WTC11 (cell line): Measurements from ENCODE around the gene GLUD1. TPM values are rescaled to one million over a fixed set of nuclear protein-coding genes. Genes with fewer than 3 reads are reported as not detected.

Source experiments
- ATAC-seq: fragments of 200-7000 bp; cut with Tn5 transposase; 2 replicates; pipeline ENCODE4 v1.10.0; 2021; ENCODE audit warnings: mild to moderate bottlenecking, moderate library complexity
- CTCF ChIA-PET: fragments of 300-600 bp; sonication (Branson Sonifier 250); formaldehyde crosslinking; loops from one replicate; lab custom pipeline; 2021; ENCODE audit warnings: antibody characterized with exemption; lab: Charles Lee
- POLR2A ChIA-PET: fragments of 350-600 bp; sonication (Branson Sonifier 250); formaldehyde crosslinking; loops from one replicate; lab custom pipeline; 2021; ENCODE audit warnings: antibody characterized with exemption; lab: Charles Lee
- DNase-seq: peaks from one replicate; pipeline ENCODE4 v3.0.0; 2021; ENCODE audit warnings: low spot score
- H3K27ac Mint-ChIP-seq: 2 replicates; pipeline ENCODE4 v1.8.0; 2021; ENCODE audit warnings: mixed read lengths
- H3K27me3 Mint-ChIP-seq: 2 replicates; pipeline ENCODE4 v1.8.0; 2021; ENCODE audit warnings: low read depth, mild to moderate bottlenecking, moderate library complexity, mixed read lengths
- H3K36me3 Mint-ChIP-seq: 2 replicates; pipeline ENCODE4 v1.8.0; 2021; ENCODE audit warnings: mixed read lengths
- H3K4me1 Mint-ChIP-seq: 2 replicates; pipeline ENCODE4 v1.8.0; 2022; ENCODE audit warnings: mixed read lengths
- H3K4me3 Mint-ChIP-seq: 2 replicates; pipeline ENCODE4 v1.8.0; 2021; ENCODE audit warnings: mild to moderate bottlenecking, moderate library complexity, mixed read lengths
- H3K9me3 Mint-ChIP-seq: 2 replicates; pipeline ENCODE4 v1.8.0; 2021; ENCODE audit warnings: mixed read lengths
- AFF4 ChIP-seq: sonication (generic); formaldehyde crosslinking; IDR thresholded peaks from 2 replicates; pipeline ENCODE4 v1.8.1; 2023; ENCODE audit warnings: mild to moderate bottlenecking, missing genetic modification reagents, borderline replicate concordance
- ATF6 ChIP-seq: sonication (generic); formaldehyde crosslinking; IDR thresholded peaks from 2 replicates; pipeline ENCODE4 v1.8.1; 2023; ENCODE audit warnings: mild to moderate bottlenecking, missing genetic modification reagents
- CREB1 ChIP-seq: sonication (generic); formaldehyde crosslinking; IDR thresholded peaks from 2 replicates; pipeline ENCODE4 v1.8.0; 2023; ENCODE audit warnings: mild to moderate bottlenecking, missing genetic modification reagents
- ELF4 ChIP-seq: sonication (generic); formaldehyde crosslinking; IDR thresholded peaks from 2 replicates; pipeline ENCODE4 v1.8.1; 2022; ENCODE audit warnings: low read depth, mild to moderate bottlenecking, moderate library complexity, missing genetic modification reagents
- ERG ChIP-seq: fragments of 250-450 bp; sonication (Bioruptor Pico); IDR thresholded peaks from 2 replicates; pipeline ENCODE4 v1.8.0; 2021; ENCODE audit warnings: mild to moderate bottlenecking
- FOXK1 ChIP-seq: sonication (generic); formaldehyde crosslinking; IDR thresholded peaks from 2 replicates; pipeline ENCODE4 v1.8.0; 2022; ENCODE audit warnings: mild to moderate bottlenecking, moderate library complexity, missing genetic modification reagents
- FOXP4 ChIP-seq: sonication (generic); formaldehyde crosslinking; IDR thresholded peaks from 2 replicates; pipeline ENCODE4 v1.8.0; 2022; ENCODE audit warnings: mild to moderate bottlenecking, missing genetic modification reagents
- JAZF1 ChIP-seq: fragments of 250-450 bp; sonication (Bioruptor Pico); IDR thresholded peaks from 2 replicates; pipeline ENCODE4 v1.9.0; 2021; ENCODE audit warnings: moderate library complexity, mild to moderate bottlenecking, inconsistent platforms
- MYBL2 ChIP-seq: sonication (generic); formaldehyde crosslinking; IDR thresholded peaks from 2 replicates; pipeline ENCODE4 v1.8.1; 2023; ENCODE audit warnings: mild to moderate bottlenecking, moderate library complexity, missing genetic modification reagents
- NFATC4 ChIP-seq: fragments of 250-450 bp; sonication (Bioruptor Pico); IDR thresholded peaks from 2 replicates; pipeline ENCODE4 v1.9.0; 2021; ENCODE audit warnings: mild to moderate bottlenecking
- NFYB ChIP-seq: sonication (generic); formaldehyde crosslinking; conservative IDR thresholded peaks from 2 replicates; pipeline ENCODE4 v1.8.0; 2022; ENCODE audit warnings: low read depth, missing genetic modification reagents
- NR3C1 ChIP-seq: sonication (generic); formaldehyde crosslinking; conservative IDR thresholded peaks from 2 replicates; pipeline ENCODE4 v1.8.1; 2023; ENCODE audit warnings: low read depth, mild to moderate bottlenecking, missing genetic modification reagents
- RELA ChIP-seq: sonication (generic); formaldehyde crosslinking; IDR thresholded peaks from 2 replicates; pipeline ENCODE4 v1.8.1; 2022; ENCODE audit warnings: missing genetic modification reagents, mild to moderate bottlenecking, borderline replicate concordance
- TEAD4 ChIP-seq: sonication (generic); formaldehyde crosslinking; IDR thresholded peaks from 2 replicates; pipeline ENCODE4 v1.8.0; 2022; ENCODE audit warnings: mild to moderate bottlenecking, missing genetic modification reagents
- TP53 ChIP-seq: sonication (generic); formaldehyde crosslinking; IDR thresholded peaks from 2 replicates; pipeline ENCODE4 v1.8.1; 2023; ENCODE audit warnings: mild to moderate bottlenecking, missing genetic modification reagents
- USF2 ChIP-seq: sonication (generic); formaldehyde crosslinking; IDR thresholded peaks from 2 replicates; pipeline ENCODE4 v1.8.1; 2023; ENCODE audit warnings: mild to moderate bottlenecking, missing genetic modification reagents, moderate library complexity
- ZBTB43 ChIP-seq: sonication (generic); formaldehyde crosslinking; IDR thresholded peaks from 2 replicates; pipeline ENCODE4 v1.8.1; 2023; ENCODE audit warnings: mild to moderate bottlenecking, missing genetic modification reagents
- ZMAT4 ChIP-seq: fragments of 250-450 bp; sonication (Bioruptor Pico); IDR thresholded peaks from 2 replicates; pipeline ENCODE4 v1.9.0; 2021; ENCODE audit warnings: mild to moderate bottlenecking
- ZNF219 ChIP-seq: sonication (generic); formaldehyde crosslinking; IDR thresholded peaks from 2 replicates; pipeline ENCODE4 v1.8.0; 2023; ENCODE audit warnings: missing genetic modification reagents, mild to moderate bottlenecking, borderline replicate concordance
- total RNA-seq: library from RNA; stranded (reverse); gene quantifications from 3 replicates; pipeline ENCODE4 v1.2.3, GENCODE V29; 2021

GLUD1 gene
- total RNA-seq, 1 experiment from 2014 or later, result 98.2 TPM

- POLR2A ChIA-PET, result no interaction called here
- Mint-ChIP-seq H3K4me3 (no peak overlapping the region), H3K27ac (no peak overlapping the region; the same call in 1 of the 2 replicates), H3K4me1 (peaks cover 40% of the 10 kb centered on the region), H3K36me3 (peaks cover 21% of the 10 kb centered on the region), H3K27me3 (no peaks in the 10 kb centered on the region), H3K9me3 (no peaks in the 10 kb centered on the region)
- TF ChIP-seq NFATC4 (CRISPR knock-in tag) (no peak), MYBL2 (CRISPR knock-in tag) (no peak), NR3C1 (CRISPR knock-in tag) (no peak), NFYB (CRISPR knock-in tag) (no peak), JAZF1 (CRISPR knock-in tag) (no peak), TEAD4 (no peak)
- no peak for ATAC-seq
- DNase-seq, result no peak
- CTCF ChIA-PET, result no interaction called here
Measured at GRCh38 chr10:87090779-87091178, 3.9 kb downstream of the GLUD1 start.

- CTCF ChIA-PET, result no interaction called here
- ATAC-seq, result no peak
- H3K4me3 Mint-ChIP-seq, result no peak overlapping the region
- H3K27me3 Mint-ChIP-seq, result no peaks in the 10 kb centered on the region
- DNase-seq, result no peak
- TF ChIP-seq ZMAT4 (no peak), ELF4 (CRISPR knock-in tag) (no peak), CREB1 (CRISPR knock-in tag) (no peak), ATF6 (no peak), RELA (no peak), AFF4 (CRISPR knock-in tag) (no peak), USF2 (no peak)
- no peaks in the 10 kb centered on the region for H3K9me3 Mint-ChIP-seq
- POLR2A ChIA-PET, result interaction anchor here (0.6 kb wide), 1 partner anchor 24 kb away, joined by 4 read pairs; no protein-coding TSS in a partner anchor
- peaks cover 40% of the 10 kb centered on the region for H3K4me1 Mint-ChIP-seq
- peak overlapping the region; percentile 44 for H3K27ac Mint-ChIP-seq
- peaks cover 26% of the 10 kb centered on the region for H3K36me3 Mint-ChIP-seq
Measured at GRCh38 chr10:87089746-87090145, 4.9 kb downstream of the GLUD1 start.

GRCh38 chr10:87085537-87085936 lies 9.1 kb downstream of the GLUD1 start:
- Mint-ChIP-seq H3K27me3 (no peaks in the 10 kb centered on the region), H3K4me3 (no peak overlapping the region), H3K27ac (no peak overlapping the region), H3K36me3 (peaks cover 30% of the 10 kb centered on the region), H3K4me1 (peaks cover 18% of the 10 kb centered on the region), H3K9me3 (peaks cover 3% of the 10 kb centered on the region; the same call in 1 of the 2 replicates)
- ATAC-seq (no peak), DNase-seq (no peak)
- ChIA-PET CTCF (no interaction called here), POLR2A (no interaction called here)
- no peak for TF ChIP-seq ATF6
- no peak for TF ChIP-seq ZNF219
- no peak for TF ChIP-seq FOXK1 (CRISPR knock-in tag)
- TF ChIP-seq ERG, result no peak
- no peak for TF ChIP-seq TP53 (CRISPR knock-in tag)
- no peak for TF ChIP-seq MYBL2 (CRISPR knock-in tag)
- no peak for TF ChIP-seq NFATC4 (CRISPR knock-in tag)
- no peak for TF ChIP-seq ZBTB43 (CRISPR knock-in tag)
- no peak for TF ChIP-seq FOXP4 (CRISPR knock-in tag)
